Erythroblast (primary cell): Measurements from ENCODE around the gene NRG2.

Experiments used
- GATA1 ChIP-seq: IDR thresholded peaks from 2 replicates; pipeline ENCODE4 v1.6.1; 2011; ENCODE audit warnings: low read depth, mild to moderate bottlenecking, control low read depth, low read length, moderate library complexity
- POLR2A ChIP-seq: IDR thresholded peaks from 2 replicates; pipeline ENCODE4 v1.6.1; 2011; ENCODE audit warnings: mild to moderate bottlenecking, low read length

GRCh38 chr5:139862313-139862712 lies 180.8 kb downstream of the NRG2 start:
- no peak for TF ChIP-seq POLR2A
- TF ChIP-seq GATA1: no peak
